GM19099 (cell line): ENCODE data around the gene KRTAP3-1.

Experiments used
- POLR2A ChIP-seq: IDR thresholded peaks from 3 replicates; pipeline ENCODE4 v1.6.1; 2011; ENCODE audit warnings: low read depth; ENCODE audit not compliant: insufficient read length; ENCODE audit errors: extremely low read depth

Gene KRTAP3-1

DNA sequence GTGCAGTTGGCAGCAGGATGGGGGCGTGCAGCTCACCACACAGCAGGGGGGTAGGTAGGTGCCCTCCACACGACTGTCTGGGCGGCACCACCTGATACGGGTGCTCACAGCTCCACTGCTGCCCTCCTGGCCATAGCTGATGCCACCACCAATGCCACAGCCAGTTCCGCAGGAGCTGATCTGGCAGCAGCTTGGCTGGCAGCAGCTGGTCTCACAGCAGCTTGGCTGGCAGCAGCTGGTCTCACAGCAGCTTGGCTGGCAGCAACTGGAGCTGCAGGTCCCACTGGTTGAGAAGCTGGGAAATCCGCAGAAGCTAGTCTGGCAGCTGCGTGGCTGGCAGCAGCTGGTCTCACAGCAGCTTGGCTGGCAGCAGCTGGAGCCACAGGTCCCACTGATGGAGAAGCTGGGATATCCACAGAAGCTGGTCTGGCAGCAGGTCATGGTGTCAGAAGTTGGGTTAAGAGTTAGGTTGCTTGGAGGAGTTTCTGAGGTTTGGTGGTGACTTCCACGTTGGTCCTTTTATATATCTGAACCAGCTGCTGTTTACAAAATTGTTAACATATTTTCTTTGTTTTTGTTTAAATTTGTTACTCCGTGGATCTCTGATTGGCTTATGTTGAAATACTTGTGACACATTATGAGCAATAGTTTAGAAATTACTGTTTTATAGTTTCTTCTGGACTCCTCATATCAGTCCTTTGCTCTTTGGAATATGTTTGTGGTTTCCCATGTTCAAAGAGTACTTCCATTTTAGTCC lies 18.0 kb upstream of the KRTAP3-1 start, which contains the start of gene KRTAP1-5:
KRTAP1-5 (minus strand) TSS at position 494 of the 757 bp plus-strand sequence; CDS start at position 441, 53 bp downstream.
- no peak for TF ChIP-seq POLR2A

DNA sequence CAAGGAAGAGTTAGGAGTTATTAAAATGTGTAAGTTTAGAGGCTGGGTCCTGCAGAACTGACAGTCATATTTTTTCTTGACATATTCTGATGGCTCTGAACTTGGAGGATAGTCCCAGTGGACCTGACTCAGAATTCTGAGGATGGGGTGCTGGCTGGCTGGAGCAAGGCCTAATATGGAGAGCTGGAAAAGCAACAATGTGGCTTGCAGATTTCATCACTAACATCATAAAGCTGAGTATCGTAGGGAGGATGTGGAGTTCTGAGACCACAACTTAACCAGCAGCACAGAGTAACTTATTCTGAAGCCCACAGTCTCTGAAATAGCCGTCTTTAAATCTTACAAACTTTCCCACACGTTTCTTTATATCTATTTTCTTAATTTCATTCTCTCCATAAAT lies 15.8 kb upstream of the KRTAP3-1 start:
- no peak for TF ChIP-seq POLR2A

DNA sequence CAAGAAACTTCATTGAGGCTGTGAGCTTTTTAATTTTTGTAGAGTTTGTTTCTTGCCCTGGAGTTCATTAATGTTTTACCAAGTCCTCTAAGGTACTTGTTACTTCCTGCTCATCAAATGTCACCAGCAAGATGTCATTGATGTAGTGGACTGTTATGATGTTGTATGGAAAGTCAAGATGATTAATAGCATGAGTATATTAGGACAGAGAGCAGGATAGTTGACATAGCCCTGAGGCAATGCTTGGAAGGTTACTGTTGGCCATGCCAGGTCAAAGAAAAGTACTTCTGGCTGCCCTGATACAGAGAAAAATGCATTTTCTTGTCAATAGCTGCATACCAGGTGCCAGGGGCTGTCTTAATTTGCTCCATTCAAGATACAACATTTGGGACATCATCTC lies 11.4 kb upstream of the KRTAP3-1 start:
- TF ChIP-seq POLR2A: no peak

DNA sequence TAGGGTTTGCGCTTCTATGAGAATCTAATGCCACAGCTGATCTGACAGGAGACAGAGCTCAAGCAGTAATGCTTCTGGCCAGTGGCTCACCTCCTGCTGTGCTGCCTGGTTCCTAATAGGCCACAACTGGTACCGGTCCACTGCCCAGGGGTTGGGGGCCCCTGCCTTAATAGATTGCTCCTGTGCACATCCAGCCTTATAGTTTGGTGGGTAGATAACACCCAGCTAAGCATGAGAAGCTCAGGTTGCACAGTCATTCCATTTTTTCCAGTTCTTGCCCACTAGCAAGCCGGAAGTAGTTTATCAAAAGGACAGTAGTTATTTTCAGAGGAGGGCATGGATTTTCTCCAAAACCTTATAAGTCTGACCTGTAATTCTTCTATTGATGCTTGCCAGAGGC lies 10.5 kb upstream of the KRTAP3-1 start:
- no peak for TF ChIP-seq POLR2A

DNA sequence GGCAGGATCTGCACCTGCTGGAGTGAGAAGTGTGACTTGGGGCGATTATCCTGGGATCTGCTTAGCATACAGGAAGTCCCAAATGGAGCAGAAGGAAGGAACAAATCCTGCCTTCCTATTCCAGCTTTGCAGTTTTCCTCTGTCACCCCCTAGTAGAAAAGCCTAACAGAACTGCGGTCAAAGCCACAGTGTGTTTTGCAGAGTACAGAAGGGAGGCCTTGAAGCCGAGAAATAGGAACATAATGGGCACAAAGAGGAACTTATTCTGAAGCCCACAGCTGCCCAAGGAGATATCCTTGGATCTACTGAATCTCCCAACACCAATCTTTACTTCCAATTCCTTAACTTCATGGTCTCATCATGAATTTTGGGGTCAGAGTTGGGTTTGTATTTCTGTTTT lies 9.6 kb upstream of the KRTAP3-1 start:
- TF ChIP-seq POLR2A: no peak

DNA sequence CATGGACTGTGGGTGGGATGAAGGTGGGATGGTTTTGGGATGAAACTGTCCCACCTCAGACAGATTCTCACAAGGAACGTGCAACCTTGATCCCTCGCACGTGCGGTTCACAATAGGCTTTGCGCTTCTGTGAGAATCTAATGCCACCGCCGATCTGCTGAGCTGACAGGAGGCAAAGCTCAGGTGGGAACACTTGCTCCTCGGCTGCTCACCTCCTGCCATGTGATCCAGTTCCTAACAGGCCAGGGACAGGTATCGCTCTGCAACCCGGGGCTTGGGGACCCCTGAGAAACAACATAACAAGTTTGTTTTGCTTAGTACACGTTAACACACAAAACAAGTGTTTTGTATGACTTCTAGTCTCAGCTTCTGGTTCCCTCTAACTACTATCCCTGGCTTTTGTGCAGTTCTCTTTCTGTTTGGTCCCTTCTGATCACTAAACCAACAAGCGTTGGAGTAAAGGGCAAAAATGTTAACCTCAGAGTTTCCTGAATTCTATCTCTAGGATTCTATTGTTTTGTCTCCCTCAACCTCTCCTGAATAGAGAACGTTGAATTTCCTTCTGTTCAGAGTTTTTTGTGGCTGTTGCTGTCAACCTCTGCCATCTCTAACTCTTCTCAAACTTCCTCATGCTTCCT lies 7.8 kb upstream of the KRTAP3-1 start:
- no peak for TF ChIP-seq POLR2A

DNA sequence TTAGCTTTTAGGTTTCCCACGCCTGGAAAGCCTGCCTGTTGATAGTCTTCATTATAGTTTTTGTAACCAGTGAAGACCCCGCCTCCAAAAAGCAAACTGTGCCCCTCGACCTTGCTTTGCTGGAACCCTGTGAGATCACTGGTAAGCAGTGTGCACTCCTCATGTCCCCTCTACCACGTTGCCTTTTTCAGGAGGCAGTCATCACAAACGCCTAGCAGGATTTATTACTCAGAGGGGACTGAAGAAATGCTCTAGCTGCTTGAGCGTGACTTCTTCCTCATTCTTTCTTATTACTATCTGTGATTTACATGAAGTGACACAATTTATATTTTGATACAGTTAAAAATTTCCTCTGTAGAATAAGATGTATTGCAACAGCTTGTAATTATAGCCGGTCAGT lies 6.5 kb upstream of the KRTAP3-1 start:
- TF ChIP-seq POLR2A: no peak

DNA sequence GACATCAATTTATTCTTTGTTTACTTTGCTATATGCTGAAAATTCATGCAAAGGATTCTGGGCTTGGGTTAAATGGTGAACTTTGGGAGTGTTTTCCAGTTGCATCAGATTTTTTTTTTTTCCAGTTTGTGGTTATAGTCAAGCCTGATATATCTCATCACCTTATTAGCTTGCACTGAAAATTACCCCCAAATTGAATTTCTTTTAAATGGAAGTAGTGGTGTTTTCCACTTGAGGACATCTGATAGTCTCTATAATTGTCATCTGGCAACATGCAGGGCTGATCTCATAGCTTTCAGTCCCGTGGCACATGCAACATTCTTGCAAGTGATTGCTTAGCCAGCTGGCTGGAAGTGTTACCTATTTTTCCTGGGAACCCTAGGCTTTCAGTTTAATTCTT lies 4.7 kb upstream of the KRTAP3-1 start:
- TF ChIP-seq POLR2A: no peak

DNA sequence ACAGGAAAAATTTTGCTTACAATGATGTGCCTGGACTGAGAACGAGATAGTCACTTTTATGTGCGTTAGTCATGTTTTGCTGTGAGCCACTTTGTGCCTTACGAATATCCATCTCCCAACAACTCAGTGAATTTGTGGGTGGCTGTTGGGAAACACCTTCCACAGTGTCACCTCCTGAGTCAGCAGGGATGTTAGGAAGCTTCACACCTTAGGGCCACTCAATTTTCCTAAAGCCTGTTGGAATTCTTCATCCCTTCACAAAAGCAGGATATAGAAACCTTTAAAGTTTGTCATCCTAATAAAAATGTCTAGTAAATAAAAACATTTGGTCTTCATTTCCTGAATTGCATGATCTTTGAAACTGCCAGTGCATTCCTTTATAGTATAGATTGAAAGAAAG lies 4.3 kb upstream of the KRTAP3-1 start:
- no peak for TF ChIP-seq POLR2A

DNA sequence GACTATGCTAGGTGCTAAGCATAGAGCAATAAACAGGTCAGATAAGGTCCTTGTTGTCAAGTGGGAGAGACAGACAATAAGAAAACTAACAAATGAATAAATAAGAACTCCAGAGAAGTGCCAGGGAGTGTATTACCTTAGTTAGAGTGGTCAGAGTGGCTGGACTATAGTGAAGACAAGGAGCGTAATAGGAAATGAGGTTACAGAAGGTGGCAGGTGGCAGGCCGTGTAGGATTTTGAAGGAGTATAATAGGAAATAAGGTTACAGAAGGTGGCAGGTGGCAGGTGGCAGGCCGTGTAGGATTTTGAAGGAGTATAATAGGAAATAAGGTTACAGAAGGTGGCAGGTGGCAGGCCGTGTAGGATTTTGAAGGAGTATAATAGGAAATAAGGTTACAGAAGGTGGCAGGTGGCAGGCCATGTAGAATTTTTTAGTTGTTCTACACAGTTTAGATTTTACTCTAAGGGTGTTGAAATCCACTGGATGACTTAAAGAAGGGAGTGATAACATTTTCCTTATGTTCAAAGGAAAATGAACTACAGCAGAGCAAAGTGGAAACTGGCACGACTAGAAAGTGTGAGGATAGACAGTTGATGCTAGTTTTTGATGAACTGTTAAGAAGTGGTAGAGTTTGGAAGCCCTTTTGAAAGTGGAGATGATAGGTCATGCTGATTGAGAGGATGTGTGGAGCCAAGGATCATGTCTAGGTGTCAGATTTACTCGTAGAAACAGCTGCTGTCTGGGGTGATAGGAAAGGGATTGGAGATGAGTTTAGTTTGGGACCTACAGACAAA lies 3.6 kb upstream of the KRTAP3-1 start:
- TF ChIP-seq POLR2A: no peak

DNA sequence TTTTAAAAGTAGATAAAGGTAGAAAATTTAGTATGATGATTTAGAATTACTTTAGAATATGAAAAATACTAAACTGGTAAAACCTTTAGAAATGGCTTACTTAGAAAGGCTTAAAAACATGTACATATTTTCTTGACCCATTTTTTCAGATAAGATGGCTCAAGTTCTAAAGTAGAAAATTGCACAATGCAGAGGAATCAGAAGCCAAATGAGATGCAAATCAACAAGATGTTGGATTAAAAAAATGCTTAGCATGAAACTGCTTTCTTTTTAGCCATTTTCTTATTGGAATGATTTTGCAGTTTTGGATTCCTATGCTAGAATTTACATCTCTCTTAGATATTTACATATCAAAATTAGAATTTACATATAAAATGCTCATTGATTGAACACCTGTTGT lies 1.5 kb upstream of the KRTAP3-1 start:
- TF ChIP-seq POLR2A: no peak

DNA sequence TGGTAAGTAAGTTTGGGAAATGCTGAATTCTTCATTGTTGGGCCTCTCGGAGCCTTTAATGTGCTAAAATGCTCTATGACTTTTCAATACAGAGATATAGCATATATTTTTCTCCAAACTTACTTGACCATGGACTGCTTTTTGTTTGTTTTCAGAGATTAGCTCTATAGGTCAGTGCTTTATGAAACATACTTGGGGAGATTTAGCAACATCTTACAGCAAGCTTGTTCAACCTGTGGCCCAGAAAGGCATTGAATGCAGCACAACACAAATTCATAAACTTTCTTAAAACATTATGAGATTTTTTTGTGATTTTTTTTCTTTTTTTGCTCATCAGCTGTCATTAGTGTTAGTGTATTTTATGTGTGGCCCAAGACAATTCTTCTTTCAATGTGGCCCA lies 1.0 kb upstream of the KRTAP3-1 start:
- no peak for TF ChIP-seq POLR2A

DNA sequence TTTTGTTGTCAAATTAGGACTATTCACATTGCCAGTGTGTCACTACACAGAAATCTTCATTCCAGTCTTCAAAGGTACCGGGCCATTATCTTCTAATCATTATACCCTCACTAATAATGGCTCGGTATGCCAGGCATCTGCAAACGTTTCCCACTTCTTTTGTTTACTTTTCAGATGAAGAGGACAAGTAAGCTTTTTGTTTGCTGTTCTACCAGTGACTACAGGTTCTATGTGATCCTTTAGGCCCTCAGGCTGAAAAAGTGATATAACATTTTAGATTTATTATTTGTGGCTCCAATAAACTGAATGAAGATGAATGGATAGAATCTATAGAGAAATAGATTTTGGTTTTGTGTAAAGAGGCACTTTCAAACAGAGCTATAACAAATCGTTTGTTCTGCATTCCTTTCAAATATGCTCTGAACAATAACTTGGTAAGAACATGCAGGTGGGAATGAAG lies 403 bp upstream of the KRTAP3-1 start:
- no peak for TF ChIP-seq POLR2A

DNA sequence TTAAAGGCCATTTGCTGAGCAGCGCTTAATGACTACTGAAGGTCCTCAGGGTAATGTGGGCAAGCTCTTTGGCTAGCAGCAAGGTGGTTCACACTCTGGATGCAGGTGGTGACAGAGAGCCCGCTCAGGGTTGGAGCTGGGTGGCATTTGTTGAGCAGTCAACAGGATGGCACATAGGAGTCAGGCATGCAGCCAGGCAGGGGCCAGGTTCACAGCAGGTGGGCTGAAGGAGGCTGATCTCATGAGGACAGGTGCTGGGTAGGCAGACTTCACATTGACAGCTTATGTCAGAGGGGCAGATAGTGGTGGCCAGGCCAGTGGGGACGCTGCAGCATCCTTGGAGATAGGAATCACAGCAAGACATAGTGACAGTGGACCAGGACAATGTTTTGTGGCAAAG lies 4.5 kb downstream of the KRTAP3-1 start:
- TF ChIP-seq POLR2A: no peak

DNA sequence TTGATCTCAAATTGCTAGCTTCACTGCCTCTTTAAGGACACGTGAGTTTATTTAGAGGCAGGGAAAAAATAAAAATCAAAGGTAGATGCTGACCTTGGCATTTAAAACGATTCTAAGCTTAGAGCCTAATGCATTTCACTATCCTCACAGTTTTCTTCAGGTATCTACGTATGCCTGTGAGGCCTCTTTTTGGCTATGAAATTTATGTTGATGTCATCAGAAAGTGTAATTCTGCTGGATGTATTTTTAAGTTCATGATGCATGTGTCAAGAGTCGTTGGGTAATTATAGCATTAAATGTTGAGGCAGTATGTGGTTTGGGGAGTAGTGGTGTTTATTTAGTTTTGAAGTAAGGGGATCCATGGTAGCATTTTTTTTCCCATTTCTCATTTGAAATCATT lies 5.0 kb downstream of the KRTAP3-1 start:
- no peak for TF ChIP-seq POLR2A

DNA sequence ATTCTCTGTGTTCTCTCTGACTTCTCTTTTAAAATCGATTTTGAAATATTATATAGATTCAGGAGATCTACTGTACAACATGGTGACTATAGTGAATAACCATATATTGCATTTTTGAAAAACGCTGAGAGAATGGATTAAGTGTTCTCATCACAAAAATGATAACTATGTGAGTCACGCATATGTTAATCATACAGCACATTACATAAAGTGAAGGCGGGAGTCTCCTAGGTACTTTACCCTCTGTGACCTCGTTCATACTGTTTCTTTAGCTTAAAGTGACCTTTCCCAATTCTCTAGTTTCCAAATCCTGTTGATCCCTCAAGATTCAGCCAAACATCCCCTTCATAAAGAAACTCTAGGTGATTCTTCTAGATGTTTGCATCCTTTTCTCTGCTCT lies 6.1 kb downstream of the KRTAP3-1 start:
- no peak for TF ChIP-seq POLR2A
